HG03103 (cell line): ENCODE measurements around the gene AOC1.

Experiments
- ATAC-seq: cut with Tn5 transposase; IDR thresholded peaks from one replicate; pipeline ENCODE4 v1.9.1; 2021; ENCODE audit warnings: low read depth; ENCODE audit not compliant: unreplicated experiment

The AOC1 gene

GRCh38 chr7:150857276-150858055, 5.1 kb downstream of the AOC1 start:
- ATAC-seq, result no peak

GRCh38 chr7:150858236-150859197, 6.2 kb downstream of the AOC1 start:
- no peak for ATAC-seq

GRCh38 chr7:150860291-150860977, 8.1 kb downstream of the AOC1 start:
- ATAC-seq, result no peak

GRCh38 chr7:150860978-150861295, 8.6 kb downstream of the AOC1 start:
- ATAC-seq, result no peak

- ATAC-seq, result no peak
Observed at GRCh38 chr7:150862356-150862755, 10.0 kb downstream of the AOC1 start.

GRCh38 chr7:150863946-150864345, 11.6 kb downstream of the AOC1 start:
- no peak for ATAC-seq

GRCh38 chr7:150866932-150867564, 14.7 kb downstream of the AOC1 start:
- ATAC-seq, result no peak

GRCh38 chr7:150867605-150868004, 15.3 kb downstream of the AOC1 start:
- no peak for ATAC-seq

- no peak for ATAC-seq
Observed at GRCh38 chr7:150869467-150869866, 17.1 kb downstream of the AOC1 start.

- ATAC-seq, result no peak
Observed at GRCh38 chr7:150871601-150872000, 19.3 kb downstream of the AOC1 start.

- no peak for ATAC-seq
Observed at GRCh38 chr7:150874401-150875198, 22.3 kb downstream of the AOC1 start.

- no peak for ATAC-seq
Observed at GRCh38 chr7:150875791-150876190, 23.5 kb downstream of the AOC1 start.

- no peak for ATAC-seq
Observed at GRCh38 chr7:150876817-150877526, 24.7 kb downstream of the AOC1 start.

GRCh38 chr7:150877536-150877935, 25.2 kb downstream of the AOC1 start:
- ATAC-seq, result no peak

GRCh38 chr7:150879345-150879744, 27.0 kb downstream of the AOC1 start:
- ATAC-seq, result no peak

GRCh38 chr7:150881189-150881588, 28.9 kb downstream of the AOC1 start:
- ATAC-seq, result no peak

GRCh38 chr7:150890853-150891584, 38.7 kb downstream of the AOC1 start:
- no peak for ATAC-seq

GRCh38 chr7:150891740-150892139, 39.4 kb downstream of the AOC1 start:
- ATAC-seq, result no peak

- ATAC-seq, result no peak
Observed at GRCh38 chr7:150895809-150896208, 43.5 kb downstream of the AOC1 start.
